GM19328 (cell line): ENCODE measurements around the gene DSCAML1.

Experiments
- ATAC-seq: cut with Tn5 transposase; IDR thresholded peaks from one replicate; pipeline ENCODE4 v1.9.1; 2021; ENCODE audit warnings: mild to moderate bottlenecking, moderate library complexity; ENCODE audit not compliant: unreplicated experiment

DSCAML1 gene

DNA sequence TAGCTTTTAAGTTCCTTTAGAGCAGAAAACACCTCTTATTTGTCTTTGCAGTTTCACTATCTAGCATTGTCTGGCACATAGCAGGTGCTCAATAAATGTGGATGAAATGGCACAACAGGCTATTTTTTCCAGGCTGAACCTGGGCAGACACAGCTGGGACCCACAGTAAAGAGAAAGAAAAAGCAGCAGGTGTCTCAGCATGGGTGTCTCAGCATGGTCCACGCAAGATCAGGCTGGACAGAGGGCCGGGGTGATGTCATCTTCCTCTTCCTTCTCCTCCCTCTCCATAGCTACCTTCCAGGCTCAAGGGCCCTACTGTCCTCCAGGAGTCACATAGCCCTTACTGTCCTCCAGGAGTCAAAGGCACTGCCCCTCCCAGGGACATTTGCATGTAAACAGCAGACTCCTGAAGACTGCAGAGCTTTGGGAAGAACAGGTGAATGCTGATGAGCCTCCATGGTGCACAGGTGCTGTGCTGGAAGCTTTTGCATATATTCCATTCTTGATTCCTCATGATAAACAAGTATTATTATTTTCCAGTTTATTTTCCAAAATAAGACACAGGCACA lies 65.2 kb downstream of the DSCAML1 start:
- ATAC-seq = no peak

DNA sequence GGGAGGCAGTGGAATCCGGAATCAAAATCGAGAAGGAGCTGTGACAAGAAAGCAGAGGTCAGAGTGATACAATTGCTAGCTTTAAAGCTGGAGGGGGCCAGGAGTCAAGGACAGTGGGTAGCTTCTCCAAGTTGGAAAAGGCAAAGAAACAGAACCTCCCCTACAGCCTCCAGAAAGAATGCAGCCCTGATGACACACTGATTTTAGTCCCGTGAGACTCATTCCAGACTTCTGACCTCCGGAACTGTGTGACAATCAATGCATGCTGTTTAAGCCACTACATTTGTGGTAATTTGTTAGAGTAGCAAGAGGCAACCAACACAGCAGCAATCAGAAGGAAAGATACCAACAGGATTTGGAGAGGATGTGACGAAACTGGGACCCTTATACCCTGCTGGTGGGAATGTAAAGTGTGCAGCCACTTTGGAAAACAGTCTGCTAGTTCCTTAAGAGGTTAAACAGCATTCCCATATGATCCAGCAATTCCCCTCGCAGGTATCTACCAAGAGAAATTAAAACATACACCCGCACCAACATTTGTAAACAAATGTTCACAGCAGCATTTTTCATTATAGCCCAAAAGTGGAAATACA lies 66.7 kb downstream of the DSCAML1 start:
- no peak for ATAC-seq

DNA sequence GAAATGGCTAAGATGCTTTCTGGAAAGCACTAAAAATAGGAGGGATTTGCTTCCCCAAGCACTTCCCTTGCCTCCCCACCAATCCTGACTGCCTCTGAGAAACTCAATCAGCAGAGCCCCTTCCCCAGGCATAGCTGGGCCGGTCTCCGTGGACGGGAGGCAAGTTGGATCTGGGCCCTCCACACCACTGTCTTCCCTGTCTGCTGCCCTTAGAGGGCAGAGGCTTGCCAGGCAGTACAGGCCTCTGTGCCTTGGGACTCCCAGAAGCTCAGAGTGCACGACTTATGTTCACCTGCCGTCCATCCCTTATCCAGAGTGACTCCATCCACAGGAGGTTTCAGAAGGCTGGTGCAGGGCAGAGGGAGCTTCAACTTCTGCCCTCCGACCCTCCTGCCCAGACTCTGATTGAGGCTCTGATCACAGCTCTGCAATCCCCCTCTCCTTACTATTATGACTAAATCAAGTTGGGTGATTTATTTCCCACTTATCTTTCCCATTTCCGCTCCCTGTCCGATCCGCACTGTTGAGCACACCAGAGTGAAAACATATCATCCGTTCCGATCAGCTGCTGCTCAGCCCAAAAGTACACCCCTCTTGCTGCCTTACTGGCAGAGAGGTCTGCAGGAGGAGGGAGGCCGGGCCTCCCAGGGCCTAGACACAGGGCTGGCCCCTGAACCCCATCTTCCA lies 71.8 kb downstream of the DSCAML1 start:
- ATAC-seq = no peak

DNA sequence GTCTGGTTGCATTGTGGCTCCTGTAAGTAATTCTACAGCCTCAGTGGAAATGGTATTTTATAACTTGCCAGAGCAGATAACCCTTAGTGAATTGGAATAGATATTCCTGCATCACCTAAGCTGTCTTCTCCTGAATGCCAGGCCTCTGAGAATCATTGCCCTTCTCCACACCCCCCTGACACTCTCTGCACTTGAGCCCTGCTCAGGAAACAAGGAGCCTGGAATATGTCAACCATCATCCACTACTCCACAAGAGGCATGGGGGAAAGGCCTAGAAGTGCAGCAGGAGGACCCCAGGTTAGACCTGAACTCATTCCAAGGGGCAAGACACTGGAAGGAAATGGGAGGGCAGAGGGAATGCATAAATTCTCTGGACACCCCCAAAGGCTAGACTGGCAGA lies 72.4 kb downstream of the DSCAML1 start:
- no peak for ATAC-seq

DNA sequence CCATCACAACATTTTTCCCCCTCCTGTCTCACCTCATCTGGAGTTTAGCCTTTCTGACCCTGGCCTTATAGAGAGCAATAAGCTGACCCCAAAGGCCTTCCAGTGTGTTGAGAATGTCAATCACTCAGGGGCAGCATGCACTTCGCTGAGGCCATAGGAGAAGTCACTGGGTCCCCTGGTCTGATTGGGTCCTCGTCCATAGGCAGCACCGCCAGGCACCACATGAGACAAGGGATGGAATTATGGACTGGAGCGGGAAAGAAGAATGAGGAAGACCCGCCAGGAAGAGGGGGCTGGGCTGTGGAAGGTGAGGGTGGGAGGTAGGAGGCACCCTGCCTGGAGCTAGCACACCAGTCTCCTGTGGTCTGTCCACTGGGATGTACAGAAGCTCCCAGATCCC lies 72.9 kb downstream of the DSCAML1 start:
- ATAC-seq = no peak

DNA sequence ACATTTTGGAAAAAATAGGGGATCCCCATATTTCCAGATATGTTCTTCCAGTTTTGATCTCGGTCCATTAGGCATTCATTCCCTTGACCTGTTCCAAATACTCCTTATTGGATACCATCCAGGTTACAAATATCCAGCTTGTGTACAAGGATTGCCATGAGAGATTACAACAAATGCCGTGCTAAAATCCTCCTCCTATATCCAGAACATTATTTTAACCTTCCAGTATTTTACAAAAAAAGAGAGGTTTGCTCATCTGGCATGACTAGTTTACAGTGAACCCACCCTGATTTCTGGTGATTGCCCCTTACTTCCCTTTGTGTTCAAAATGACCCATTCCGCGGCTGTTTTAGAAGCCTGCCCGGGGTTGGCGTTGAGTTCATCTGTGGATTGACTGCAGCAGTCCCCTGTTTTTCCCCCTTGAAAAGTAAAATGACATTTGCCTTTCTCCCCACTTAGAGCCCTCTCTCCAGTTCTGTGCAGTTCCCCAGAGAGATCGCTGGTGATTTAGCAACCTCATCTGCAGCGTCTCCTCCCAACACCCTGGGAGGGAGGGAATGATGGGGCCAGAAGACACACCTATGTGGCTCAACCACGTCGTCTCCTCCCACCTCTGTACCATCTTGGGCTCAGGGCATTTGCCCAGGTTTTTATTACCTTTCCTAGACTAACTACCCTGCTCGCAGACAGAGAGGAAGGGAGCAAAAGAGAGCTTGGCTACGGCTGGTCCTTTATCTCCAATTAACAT lies 73.6 kb downstream of the DSCAML1 start:
- no peak for ATAC-seq

DNA sequence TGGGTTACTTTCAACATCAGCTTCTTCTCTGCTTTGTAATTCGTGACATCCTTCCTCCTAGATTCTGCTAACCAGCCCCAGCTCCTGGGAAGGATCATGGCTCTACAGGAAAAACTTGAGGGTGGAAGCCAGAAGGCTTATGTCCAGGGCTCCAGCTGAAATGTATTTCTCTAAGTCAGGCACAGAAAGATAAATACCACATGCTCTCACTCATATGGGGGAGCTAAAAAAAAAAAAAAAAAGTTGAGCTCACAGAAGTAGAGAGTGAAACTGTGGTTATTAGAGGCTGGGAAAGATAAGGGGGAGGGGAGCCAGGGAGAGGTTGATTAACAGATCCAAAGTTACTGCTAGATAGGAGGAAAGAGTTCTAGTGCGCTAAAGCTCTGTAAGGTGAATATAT lies 74.9 kb downstream of the DSCAML1 start:
- no peak for ATAC-seq

DNA sequence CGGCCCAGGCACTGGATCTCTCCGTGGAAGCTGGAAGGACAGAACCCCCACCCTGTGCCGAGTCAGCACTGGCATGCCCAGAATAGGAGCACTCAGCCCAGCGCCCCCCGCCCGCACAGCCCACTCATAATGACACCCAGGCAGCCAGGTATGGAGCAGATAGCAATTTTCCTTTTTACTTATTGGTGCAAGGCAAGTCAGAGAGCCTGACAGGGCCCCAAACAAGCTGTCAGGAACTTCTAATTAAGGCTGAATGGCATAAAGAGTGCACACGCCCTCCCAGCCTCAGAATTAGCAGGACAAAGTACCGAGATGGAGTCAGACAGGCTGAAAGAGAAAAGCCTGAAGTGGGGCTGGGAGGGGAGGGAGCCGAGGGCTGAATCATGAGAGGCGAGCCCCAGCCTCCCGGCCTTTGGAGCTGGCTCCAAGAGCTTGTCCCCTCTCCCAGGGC lies 76.9 kb downstream of the DSCAML1 start:
- ATAC-seq = no peak

DNA sequence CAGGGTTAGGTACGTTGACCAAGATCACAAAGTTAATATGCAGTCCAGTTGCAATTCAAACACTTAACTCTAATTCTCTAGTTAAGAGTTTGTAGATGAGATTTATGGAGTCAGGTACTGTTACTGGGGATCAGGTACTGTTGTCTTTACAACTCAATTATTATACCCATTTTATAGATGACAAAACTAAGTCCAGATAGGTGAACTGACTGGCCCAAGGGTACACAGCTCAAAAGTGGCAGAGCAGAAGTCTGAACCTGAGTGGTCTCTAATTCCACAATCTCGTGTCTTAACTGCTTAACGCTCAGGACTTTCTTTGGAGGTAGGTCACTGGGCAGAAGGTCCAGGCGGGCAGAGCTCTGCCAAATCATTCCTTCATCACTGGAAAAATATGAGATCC lies 77.5 kb downstream of the DSCAML1 start:
- no peak for ATAC-seq

DNA sequence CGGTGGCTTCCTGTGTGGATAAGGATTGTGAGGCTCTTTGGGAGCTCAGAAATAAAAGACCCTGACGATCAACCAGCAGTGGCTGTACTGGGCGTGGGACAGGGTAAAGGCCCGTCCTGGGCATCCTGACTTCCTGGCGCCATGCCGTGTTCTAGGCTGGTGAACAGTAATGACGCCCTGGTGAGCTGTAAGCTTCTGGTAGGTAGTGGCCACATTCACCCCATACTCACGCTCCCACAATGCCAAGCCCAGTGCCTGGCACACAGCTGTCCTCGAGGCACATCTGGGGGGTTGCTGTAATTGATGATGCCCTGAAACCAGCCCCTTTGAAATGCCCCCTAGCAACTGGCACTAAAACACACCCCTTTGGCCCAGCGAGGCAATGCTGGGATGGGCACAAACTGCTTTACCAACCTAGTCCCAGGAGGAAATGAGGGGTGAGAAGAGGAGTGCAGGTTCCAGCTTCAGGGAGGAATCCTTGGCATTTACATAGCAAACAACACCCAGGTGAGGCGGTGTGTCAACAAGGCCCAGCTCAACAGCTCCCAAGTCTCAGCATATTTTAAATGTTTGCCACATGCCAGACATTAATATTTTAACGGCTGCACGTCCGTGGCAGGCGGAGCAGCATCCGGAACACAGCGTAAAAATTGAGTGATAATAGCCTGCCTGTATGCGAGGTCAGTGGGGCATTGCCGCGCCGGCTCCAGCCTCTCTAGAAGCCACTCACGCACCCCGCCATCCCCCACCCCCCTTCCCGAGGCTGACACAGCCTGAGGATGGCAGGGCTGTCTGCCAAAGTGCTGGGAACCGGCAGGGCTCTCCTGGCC lies 79.3 kb downstream of the DSCAML1 start:
- ATAC-seq = no peak

DNA sequence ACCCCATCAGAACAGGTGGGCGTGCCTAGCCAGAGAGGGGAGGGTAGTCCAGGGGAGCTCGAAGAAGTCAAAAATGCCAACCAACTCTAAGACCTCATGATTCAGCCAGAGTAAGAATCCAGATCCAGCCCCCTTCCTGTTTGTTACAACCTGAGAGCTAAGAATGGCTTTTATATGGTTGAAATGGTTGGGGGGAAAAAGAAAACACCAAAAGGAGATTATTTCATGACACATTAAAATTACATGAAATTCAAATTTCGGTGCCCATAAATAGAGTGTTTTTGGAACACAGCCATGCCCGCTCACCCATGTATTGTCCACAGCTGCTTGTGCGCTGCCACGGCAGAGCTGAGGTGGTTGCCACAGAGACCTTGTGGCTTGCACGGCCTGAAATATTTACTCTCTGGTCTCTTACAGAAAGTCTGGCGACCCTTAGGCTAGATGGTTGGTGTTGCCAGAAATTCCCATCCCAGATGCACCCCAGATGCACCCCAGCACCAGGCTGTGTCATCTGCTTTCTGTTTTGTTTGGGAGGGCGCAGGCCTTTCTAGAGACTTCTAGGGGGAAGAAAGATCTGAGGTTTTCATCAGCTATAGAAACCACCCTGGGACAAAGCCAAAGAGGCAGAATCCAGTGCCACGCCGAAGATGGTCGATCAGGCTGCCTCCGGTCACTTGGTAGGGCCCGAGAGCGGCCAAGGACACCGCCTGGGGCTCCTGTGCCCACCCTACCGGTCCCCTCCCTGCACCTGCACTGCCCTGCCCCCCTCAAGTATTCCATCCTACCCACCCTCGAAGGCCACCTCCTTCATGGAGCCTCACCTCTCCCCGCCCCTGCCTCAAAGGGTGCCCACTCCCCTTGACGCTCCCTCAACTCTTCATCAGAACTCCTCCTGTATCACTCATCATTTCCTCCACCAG lies 80.2 kb downstream of the DSCAML1 start:
- no peak for ATAC-seq

DNA sequence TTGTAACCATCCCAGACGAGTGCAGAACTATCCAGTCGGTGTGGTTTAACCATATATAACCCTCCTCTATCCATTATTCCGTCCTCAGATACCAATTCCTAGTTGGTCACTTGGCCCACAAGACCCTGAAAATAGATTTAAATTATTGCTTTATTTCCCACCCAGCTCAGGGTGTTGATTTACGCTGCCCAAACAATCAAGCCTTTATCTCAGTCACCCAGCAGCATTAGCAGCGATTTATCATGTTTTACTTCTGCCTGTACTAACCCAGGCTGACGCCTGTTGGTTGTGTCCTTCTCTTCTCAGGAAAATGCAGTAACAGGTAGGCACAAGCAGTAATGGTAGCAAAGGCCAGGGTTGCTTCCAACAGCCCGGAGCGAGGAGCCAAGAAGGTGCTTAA lies 81.2 kb downstream of the DSCAML1 start:
- ATAC-seq = no peak

DNA sequence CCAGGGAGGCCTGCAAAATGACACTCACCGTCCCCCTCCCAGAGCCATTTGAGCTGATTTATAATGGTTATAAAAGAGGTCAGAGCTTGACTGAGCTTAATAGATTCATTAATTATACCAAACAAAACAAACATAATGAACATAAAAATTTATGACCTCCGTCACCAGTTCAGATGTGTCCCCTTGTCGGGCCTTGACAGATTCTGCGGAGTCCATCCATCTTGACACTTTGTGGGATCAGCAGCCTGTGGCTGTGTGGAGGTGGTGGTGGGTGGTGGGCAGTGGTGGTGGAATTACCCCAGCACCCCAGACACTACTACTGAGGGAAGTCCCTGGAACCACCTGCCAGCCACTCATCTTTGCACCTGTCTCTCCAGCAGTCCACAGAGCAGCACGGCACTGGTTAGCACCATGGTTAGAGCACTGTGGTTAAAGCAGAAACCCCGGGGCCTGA lies 83.5 kb downstream of the DSCAML1 start:
- no peak for ATAC-seq

DNA sequence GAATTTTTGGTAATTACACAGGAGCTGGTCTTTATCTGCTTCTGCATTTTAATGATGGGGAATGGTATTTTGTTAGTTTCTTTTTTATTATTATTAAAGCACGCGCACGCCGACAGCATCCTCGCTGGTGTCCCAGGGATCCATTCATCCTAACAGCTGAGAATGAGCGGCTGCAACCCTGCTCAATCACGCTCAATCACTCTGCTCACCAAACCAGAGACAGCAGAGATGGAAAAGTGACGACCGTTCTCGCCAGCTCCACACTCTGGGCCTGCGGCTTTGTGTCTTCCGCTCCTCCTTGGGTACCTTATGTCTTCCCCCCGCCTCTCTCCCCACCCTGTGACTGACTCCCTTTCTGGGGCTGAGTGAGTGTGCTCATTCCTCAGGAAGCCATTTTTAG lies 84.5 kb downstream of the DSCAML1 start:
- ATAC-seq = no peak

DNA sequence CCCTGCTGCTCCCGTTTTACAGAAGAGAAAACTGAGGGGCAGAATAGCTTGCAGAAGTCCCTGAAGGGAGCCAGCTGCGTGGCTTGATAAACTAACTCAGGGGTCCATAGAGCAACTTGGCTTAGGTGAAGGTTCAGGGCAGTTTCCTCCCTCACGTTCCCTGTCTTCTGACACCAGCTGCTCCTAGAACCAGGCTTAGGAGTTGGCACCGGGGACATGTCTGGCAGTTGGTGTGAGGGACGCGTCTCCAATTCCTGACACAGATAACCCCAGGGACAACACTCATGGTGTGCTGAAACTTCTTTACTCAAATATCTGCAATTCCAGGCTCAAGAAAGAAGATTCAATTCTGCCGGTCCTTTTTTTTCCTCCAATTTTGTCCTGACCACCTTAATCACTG lies 85.7 kb downstream of the DSCAML1 start:
- no peak for ATAC-seq

DNA sequence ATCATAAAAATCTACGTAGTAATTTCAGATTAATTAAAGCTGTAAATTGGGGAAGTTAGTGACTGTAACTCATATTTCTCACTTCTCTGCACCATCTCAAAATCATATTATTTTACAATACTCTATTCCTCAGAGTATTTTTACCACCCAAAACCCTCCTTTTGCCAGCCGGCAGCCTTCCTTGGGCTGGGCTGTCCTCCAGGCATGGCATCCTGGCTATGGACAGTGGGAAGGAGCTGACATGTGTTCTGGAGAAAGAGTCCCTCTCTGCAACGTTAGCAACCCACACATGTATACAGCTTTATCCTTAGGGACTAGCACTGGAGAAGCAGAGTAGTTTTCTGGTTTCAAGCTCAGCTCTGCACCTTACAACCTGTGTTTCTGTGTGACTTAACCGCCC lies 86.8 kb downstream of the DSCAML1 start:
- ATAC-seq = no peak

DNA sequence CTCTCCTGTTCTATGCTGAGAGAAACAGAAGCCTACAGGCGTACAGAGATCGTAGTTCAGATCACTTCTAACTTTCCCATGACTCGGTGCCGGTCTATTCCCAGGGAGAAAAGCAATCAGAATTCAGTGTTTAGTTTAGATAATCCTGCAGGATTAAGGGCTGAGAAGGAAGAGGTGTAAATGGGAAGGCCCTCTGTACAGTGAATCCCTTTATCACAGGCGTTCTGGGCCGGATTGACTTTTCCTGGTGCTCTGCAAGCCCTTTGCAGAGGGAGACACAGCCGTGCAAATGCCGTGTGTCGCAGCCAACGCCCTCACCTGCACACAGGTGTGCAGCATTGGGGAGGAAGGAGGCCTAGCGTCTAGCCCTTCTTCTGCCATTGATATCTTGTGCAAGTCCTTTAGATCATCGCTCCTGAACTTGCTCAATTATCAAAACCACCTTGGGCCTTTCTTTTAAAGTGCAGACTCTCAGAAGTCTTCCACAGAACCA lies 90.6 kb downstream of the DSCAML1 start:
- no peak for ATAC-seq

DNA sequence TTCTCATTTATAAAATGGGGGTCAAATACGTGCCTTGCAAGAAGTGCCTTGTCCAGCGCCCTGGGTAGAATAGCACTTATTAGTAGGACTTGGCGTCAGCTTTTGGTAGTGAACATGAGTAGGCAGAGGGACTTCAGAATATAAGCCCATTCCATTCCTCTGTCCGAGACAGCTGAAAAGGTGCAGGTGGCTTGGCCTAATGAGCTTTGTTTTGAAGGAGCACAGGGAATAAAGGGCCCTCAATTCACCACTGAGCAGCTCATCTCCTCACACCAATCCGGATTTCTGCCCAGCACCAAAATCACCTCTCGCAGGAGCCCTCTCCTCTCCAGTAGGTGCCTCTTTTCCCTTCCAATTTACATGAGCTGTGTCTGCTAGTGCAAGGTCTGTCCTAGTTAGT lies 91.2 kb downstream of the DSCAML1 start:
- ATAC-seq = no peak

DNA sequence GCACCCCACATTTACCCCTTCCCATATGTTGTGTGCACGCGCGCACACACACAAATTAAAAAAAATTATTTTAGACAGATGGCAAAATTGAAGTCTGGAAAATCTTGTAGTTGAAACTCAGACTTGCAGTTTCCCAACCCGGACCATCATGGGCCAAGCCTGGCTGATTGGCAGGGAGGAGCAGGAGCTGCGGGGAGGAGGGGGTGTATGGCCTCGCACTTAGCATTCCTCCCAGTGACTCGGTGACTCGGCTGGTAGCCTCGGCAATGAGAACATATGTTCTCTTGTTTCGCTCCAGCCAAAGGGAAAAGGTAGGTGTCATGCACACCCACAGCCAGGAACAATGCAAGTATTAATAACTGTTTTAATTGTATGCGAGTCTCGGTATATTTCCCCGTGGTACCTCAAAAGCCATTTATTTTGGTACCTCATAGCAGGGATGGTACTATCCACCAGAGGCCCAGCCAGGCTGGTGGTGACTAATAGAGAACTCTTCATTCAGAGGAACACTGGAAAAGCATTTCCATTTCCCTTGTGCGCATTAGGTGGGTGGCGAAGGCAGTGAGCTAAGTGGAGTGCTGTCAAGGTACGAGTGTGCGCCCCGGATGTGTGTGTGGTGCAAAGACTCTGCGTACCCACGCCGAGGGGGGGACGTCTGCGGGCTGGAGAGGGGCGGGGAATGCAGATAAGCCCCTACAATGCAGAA lies 92.5 kb downstream of the DSCAML1 start:
- ATAC-seq = no peak
